Femur (tissue), 1 donor: Measurements from ENCODE around the gene ACOX3.
A peak's percentile ranks its signal among the peaks of the same experiment; 100 is the strongest.

Experiments used
- DNase-seq: peaks from one replicate; pipeline ENCODE4 v3.0.0-alpha.2; 2017

ACOX3 gene

GRCh38 chr4:8467016-8467415 lies 26.5 kb upstream of the ACOX3 start:
- no peak for DNase-seq

GRCh38 chr4:8465615-8466611 lies 25.4 kb upstream of the ACOX3 start:
- no peak for DNase-seq

- no peak for DNase-seq
These were observed 23.9 kb upstream of the ACOX3 start for GRCh38 chr4:8464381-8464780.

- DNase-seq, result no peak
These were observed 23.3 kb upstream of the ACOX3 start for GRCh38 chr4:8463811-8464210.

GRCh38 chr4:8461616-8462015 lies 21.1 kb upstream of the ACOX3 start:
- DNase-seq, result no peak

- no peak for DNase-seq
These were observed 20.6 kb upstream of the ACOX3 start for GRCh38 chr4:8461086-8461485.

- DNase-seq, result no peak
These were observed 19.4 kb upstream of the ACOX3 start for GRCh38 chr4:8459867-8460445.

GRCh38 chr4:8457646-8458252 lies 17.2 kb upstream of the ACOX3 start:
- no peak for DNase-seq

GRCh38 chr4:8453957-8454356 lies 13.4 kb upstream of the ACOX3 start:
- DNase-seq, result no peak

- no peak for DNase-seq
These were observed 11.1 kb upstream of the ACOX3 start for GRCh38 chr4:8451440-8452182.

- no peak for DNase-seq
These were observed 5.6 kb upstream of the ACOX3 start for GRCh38 chr4:8446122-8446521.

- no peak for DNase-seq
These were observed 3.3 kb upstream of the ACOX3 start for GRCh38 chr4:8443801-8444200.

GRCh38 chr4:8442596-8443358 lies 2.3 kb upstream of the ACOX3 start:
- no peak for DNase-seq

- no peak for DNase-seq
These were observed 1.1 kb upstream of the ACOX3 start for GRCh38 chr4:8441499-8442091.

- DNase-seq, result peak; percentile 31
These were observed 520 bp downstream of the ACOX3 start for GRCh38 chr4:8439914-8440491.

- DNase-seq, result no peak
These were observed 1.4 kb downstream of the ACOX3 start for GRCh38 chr4:8439168-8439567.

GRCh38 chr4:8438743-8439142 lies 1.8 kb downstream of the ACOX3 start:
- DNase-seq, result no peak

GRCh38 chr4:8437281-8437680 lies 3.2 kb downstream of the ACOX3 start:
- DNase-seq, result no peak

GRCh38 chr4:8435656-8436121 lies 4.8 kb downstream of the ACOX3 start:
- DNase-seq, result no peak

- DNase-seq, result no peak
These were observed 6.1 kb downstream of the ACOX3 start for GRCh38 chr4:8434251-8435073.
